Loucy (cell line): ENCODE results near the gene MYO7B.

Source experiments
- H2AFZ ChIP-seq: fragments of 200-600 bp; sonication (generic); 2 replicates; pipeline ENCODE4 v1.6.0; 2016; ENCODE audit warnings: antibody characterized with exemption, mild to moderate bottlenecking, low read length, moderate library complexity
- H3F3A ChIP-seq: fragments of 200-600 bp; 2 replicates; pipeline ENCODE4 v1.6.0; 2016; ENCODE audit warnings: antibody characterized with exemption, low read depth, mild to moderate bottlenecking
- H3K27me3 ChIP-seq: fragments of 200-600 bp; sonication (generic); 2 replicates; pipeline ENCODE4 v1.6.1; 2014; ENCODE audit warnings: low read length, mild to moderate bottlenecking; ENCODE audit not compliant: insufficient read depth, poor library complexity, severe bottlenecking
- H3K36me3 ChIP-seq: fragments of 200-600 bp; sonication (generic); 2 replicates; pipeline ENCODE4 v1.6.1; 2016; ENCODE audit warnings: low read length; ENCODE audit not compliant: insufficient read depth
- H3K4me1 ChIP-seq: fragments of 200-600 bp; sonication (generic); 2 replicates; pipeline ENCODE4 v1.5.1; 2014; ENCODE audit warnings: low read length, mild to moderate bottlenecking; ENCODE audit not compliant: insufficient read depth, poor library complexity, severe bottlenecking
- H3K4me2 ChIP-seq: fragments of 200-600 bp; sonication (generic); 2 replicates; pipeline ENCODE4 v1.6.0; 2014; ENCODE audit warnings: antibody characterized with exemption, low read length, low read depth, mild to moderate bottlenecking; ENCODE audit not compliant: poor library complexity, severe bottlenecking
- H3K4me3 ChIP-seq: fragments of 200-600 bp; sonication (generic); 2 replicates; pipeline ENCODE4 v1.5.1; 2014; ENCODE audit warnings: low read length, mild to moderate bottlenecking, mixed read lengths; ENCODE audit not compliant: poor library complexity, severe bottlenecking
- H3K79me2 ChIP-seq: fragments of 200-600 bp; sonication (generic); 2 replicates; pipeline ENCODE4 v1.6.1; 2014; ENCODE audit warnings: low read length; ENCODE audit not compliant: insufficient read depth
- H3K9ac ChIP-seq: fragments of 200-600 bp; sonication (generic); 2 replicates; pipeline ENCODE4 v1.6.0; 2014; ENCODE audit warnings: mild to moderate bottlenecking, low read depth, low read length, moderate library complexity; ENCODE audit not compliant: poor library complexity, severe bottlenecking
- H3K9me2 ChIP-seq: fragments of 200-600 bp; sonication (generic); replicated peaks from 2 replicates; pipeline ENCODE4 v1.6.1; 2016; ENCODE audit warnings: low read depth, low read length, mixed read lengths
- H3K9me3 ChIP-seq: fragments of 200-600 bp; sonication (generic); 2 replicates; pipeline ENCODE4 v1.6.1; 2014; ENCODE audit warnings: mild to moderate bottlenecking, antibody characterized with exemption, low read length, low read depth; ENCODE audit not compliant: insufficient read depth
- H4K20me1 ChIP-seq: fragments of 200-600 bp; sonication (generic); 2 replicates; pipeline ENCODE4 v1.6.0; 2014; ENCODE audit warnings: antibody characterized with exemption, low read length, mild to moderate bottlenecking; ENCODE audit not compliant: insufficient read depth, poor library complexity, severe bottlenecking
- EZH2phosphoT487 ChIP-seq: fragments of 200-600 bp; IDR thresholded peaks from 2 replicates; pipeline ENCODE4 v1.6.1; 2018; ENCODE audit warnings: antibody characterized with exemption, mild to moderate bottlenecking, moderate library complexity, borderline replicate concordance
- TF ChIP-seq, protein P1 (sequence below): fragments of 200-600 bp; sonication (generic); conservative IDR thresholded peaks from 2 replicates; pipeline ENCODE4 v1.5.1; 2014; ENCODE audit warnings: mild to moderate bottlenecking, antibody characterized with exemption, low read length

Gene MYO7B

DNA sequence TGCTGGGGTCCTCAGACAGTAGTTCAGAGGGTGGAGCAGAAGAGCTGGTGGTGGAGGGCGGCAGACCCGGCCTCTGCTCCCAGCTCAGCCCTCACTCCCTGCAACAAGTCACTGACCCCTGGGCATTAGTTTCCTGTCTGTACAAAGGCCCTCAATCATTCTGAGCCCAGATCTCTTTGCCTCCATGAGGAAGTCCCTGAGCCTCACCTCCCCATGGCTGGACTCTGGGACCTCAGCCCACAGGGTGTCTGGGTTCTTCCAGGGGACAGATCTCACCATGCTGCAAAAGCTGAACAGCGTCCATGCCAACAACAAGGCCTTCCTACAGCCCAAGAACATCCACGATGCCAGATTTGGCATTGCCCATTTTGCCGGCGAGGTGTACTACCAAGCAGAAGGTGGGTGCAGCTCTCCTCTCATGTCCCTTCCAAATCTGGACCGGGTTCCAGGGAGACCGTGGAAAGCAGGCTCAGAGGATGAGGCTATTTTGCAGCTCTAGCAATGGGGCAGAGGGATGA is 49.1 kb downstream of the MYO7B start:
- Histone ChIP-seq H3K36me3 (no peaks in the 10 kb centered on the region), H2AFZ (no peak overlapping the region), H3K79me2 (no peaks in the 10 kb centered on the region), H3K4me1 (no peaks in the 10 kb centered on the region), H3K27me3 (no peaks in the 10 kb centered on the region), H4K20me1 (no peaks in the 10 kb centered on the region), H3K9me2 (no peaks in the 10 kb centered on the region), H3K4me3 (no peak overlapping the region), H3K9ac (no peak overlapping the region), H3K4me2 (no peak overlapping the region), H3K9me3 (no peaks in the 10 kb centered on the region), H3F3A (no peaks in the 10 kb centered on the region)
- no peak for TF ChIP-seq EZH2phosphoT487
- TF ChIP-seq, protein P1, sequence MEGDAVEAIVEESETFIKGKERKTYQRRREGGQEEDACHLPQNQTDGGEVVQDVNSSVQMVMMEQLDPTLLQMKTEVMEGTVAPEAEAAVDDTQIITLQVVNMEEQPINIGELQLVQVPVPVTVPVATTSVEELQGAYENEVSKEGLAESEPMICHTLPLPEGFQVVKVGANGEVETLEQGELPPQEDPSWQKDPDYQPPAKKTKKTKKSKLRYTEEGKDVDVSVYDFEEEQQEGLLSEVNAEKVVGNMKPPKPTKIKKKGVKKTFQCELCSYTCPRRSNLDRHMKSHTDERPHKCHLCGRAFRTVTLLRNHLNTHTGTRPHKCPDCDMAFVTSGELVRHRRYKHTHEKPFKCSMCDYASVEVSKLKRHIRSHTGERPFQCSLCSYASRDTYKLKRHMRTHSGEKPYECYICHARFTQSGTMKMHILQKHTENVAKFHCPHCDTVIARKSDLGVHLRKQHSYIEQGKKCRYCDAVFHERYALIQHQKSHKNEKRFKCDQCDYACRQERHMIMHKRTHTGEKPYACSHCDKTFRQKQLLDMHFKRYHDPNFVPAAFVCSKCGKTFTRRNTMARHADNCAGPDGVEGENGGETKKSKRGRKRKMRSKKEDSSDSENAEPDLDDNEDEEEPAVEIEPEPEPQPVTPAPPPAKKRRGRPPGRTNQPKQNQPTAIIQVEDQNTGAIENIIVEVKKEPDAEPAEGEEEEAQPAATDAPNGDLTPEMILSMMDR: no peak

DNA sequence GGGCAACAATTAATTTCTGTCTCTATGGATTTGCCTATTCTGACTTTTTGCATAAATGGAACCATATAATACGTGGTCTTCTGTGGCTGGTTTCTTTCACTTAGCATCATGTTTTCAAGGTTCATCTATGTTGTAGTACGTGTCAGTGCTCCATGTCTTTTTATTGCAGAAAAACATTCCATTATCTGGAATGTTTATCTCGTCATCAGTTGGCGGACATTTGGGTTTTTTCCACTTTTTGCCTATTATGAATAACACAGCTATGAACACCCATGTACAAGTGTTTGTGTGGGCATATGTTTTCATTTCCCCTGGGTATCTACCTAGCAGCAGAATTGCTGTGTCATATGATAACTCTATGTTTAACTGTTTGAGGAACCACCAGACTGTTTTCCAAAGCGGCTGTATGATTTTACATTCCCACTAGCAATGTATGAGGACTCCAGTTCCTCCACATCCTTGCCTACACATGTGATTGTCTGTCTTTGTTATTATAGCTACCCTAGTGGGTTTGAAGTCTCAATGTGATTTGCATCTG is 49.9 kb downstream of the MYO7B start:
- H4K20me1 ChIP-seq: no peaks in the 10 kb centered on the region
- no peaks in the 10 kb centered on the region for H3F3A ChIP-seq
- no peaks in the 10 kb centered on the region for H3K9me3 ChIP-seq
- H3K9ac ChIP-seq: no peak overlapping the region
- H3K9me2 ChIP-seq: no peaks in the 10 kb centered on the region
- H3K27me3 ChIP-seq: no peaks in the 10 kb centered on the region
- no peaks in the 10 kb centered on the region for H3K4me1 ChIP-seq
- H2AFZ ChIP-seq: no peak overlapping the region
- H3K36me3 ChIP-seq: no peaks in the 10 kb centered on the region
- no peaks in the 10 kb centered on the region for H3K79me2 ChIP-seq
- no peak overlapping the region for H3K4me2 ChIP-seq
- no peak for TF ChIP-seq EZH2phosphoT487
- TF ChIP-seq, protein P1: no peak
- H3K4me3 ChIP-seq: no peak overlapping the region

DNA sequence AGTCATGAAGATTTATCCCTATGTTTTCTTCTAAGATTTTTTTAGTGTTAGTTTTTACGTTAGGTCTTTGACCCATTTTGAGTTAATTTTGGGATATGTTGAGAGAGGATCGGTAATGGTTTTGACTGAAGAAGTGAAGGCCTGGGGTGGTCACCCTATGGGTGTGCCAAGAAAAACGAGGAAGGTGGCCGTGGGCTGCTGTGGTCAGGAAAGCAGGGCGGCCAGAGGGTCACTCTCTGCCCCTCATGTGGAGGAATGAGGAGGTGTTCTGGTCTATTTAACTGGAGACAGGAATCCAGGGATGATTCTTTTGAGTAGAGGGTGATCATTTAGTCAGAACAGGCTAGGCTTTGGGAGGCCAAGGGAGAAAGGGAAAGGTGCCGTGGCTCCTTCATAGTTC is 50.7 kb downstream of the MYO7B start:
- no peak overlapping the region for H2AFZ ChIP-seq
- no peak overlapping the region for H3K4me2 ChIP-seq
- no peaks in the 10 kb centered on the region for H3K27me3 ChIP-seq
- H3K9me2 ChIP-seq: no peaks in the 10 kb centered on the region
- H3F3A ChIP-seq: no peaks in the 10 kb centered on the region
- H3K9me3 ChIP-seq: no peaks in the 10 kb centered on the region
- no peak overlapping the region for H3K4me3 ChIP-seq
- TF ChIP-seq, protein P1: no peak
- no peak for TF ChIP-seq EZH2phosphoT487
- H3K79me2 ChIP-seq: no peaks in the 10 kb centered on the region
- H4K20me1 ChIP-seq: no peaks in the 10 kb centered on the region
- no peak overlapping the region for H3K9ac ChIP-seq
- no peaks in the 10 kb centered on the region for H3K4me1 ChIP-seq
- H3K36me3 ChIP-seq: no peaks in the 10 kb centered on the region
